Measurements from ENCODE around the gene SCNN1A.

SCNN1A gene

GRCh38 chr12:6321905-6322304 lies 53.5 kb downstream of the SCNN1A start:
- CTCF ChIA-PET, result interaction anchor here (1.0 to 2.4 kb wide), 4 partner anchors 9 to 144 kb away, joined by 3 to 17 read pairs (median 8); no protein-coding TSS in a partner anchor
- H3K4me3 ChIP-seq (ENCODE audit: low read depth, low read length), result no peak overlapping the region
- no peak for DNase-seq (ENCODE audit: low read depth, low spot score)
- no peak for TF ChIP-seq CTCF (IDR thresholded peaks at IDR 0.05; ENCODE audit: insufficient read depth, low read length, missing control alignments)
- POLR2A ChIA-PET, result interaction anchor here (0.7 to 1.7 kb wide), 2 partner anchors 18 to 142 kb away, joined by 3 to 4 read pairs; no protein-coding TSS in a partner anchor

GRCh38 chr12:6319446-6319845 lies 55.9 kb downstream of the SCNN1A start:
- ChIA-PET CTCF (interaction anchor here (1.0 to 2.0 kb wide), 3 partner anchors 146 to 331 kb away, joined by 3 to 17 read pairs (median 9); no protein-coding TSS in a partner anchor), POLR2A (interaction anchor here (1.0 to 1.1 kb wide), 2 partner anchors 17 to 20 kb away, joined by 3 to 7 read pairs; no protein-coding TSS in a partner anchor)
- no peak overlapping the region for H3K4me3 ChIP-seq (ENCODE audit: low read depth, low read length)
- no peak for TF ChIP-seq CTCF (IDR thresholded peaks at IDR 0.05; ENCODE audit: insufficient read depth, low read length, missing control alignments)
- no peak for DNase-seq (ENCODE audit: low read depth, low spot score)

GRCh38 chr12:6318440-6318879 lies 56.9 kb downstream of the SCNN1A start:
- ChIA-PET CTCF (interaction anchor here (1.0 kb wide), 1 partner anchor 330 kb away, joined by 3 read pairs; no protein-coding TSS in a partner anchor), POLR2A (interaction anchor here (1.1 kb wide), 1 partner anchor 18 kb away, joined by 3 read pairs; no protein-coding TSS in a partner anchor)
- H3K4me3 ChIP-seq (ENCODE audit: low read depth, low read length), result no peak overlapping the region
- DNase-seq (ENCODE audit: low read depth, low spot score), result no peak
- TF ChIP-seq CTCF (IDR thresholded peaks at IDR 0.05; ENCODE audit: insufficient read depth, low read length, missing control alignments), result no peak

- CTCF ChIA-PET, result interaction anchor here (1.9 kb wide), 1 partner anchor 10 kb away, joined by 4 read pairs; no protein-coding TSS in a partner anchor
- POLR2A ChIA-PET, result interaction anchor here (1.1 kb wide), 1 partner anchor 19 kb away, joined by 3 read pairs; no protein-coding TSS in a partner anchor
- TF ChIP-seq CTCF (IDR thresholded peaks at IDR 0.05; ENCODE audit: insufficient read depth, low read length, missing control alignments), result no peak
- H3K4me3 ChIP-seq (ENCODE audit: low read depth, low read length), result no peak overlapping the region
- DNase-seq (ENCODE audit: low read depth, low spot score), result no peak
Measured at GRCh38 chr12:6317693-6318439, 57.5 kb downstream of the SCNN1A start.

GRCh38 chr12:6316921-6317692 lies 58.3 kb downstream of the SCNN1A start:
- ChIA-PET POLR2A (interaction anchor here (1.1 kb wide), 1 partner anchor 12 kb away, joined by 3 read pairs; no protein-coding TSS in a partner anchor), CTCF (interaction anchor here (1.9 kb wide), 1 partner anchor 10 kb away, joined by 4 read pairs; no protein-coding TSS in a partner anchor)
- DNase-seq (ENCODE audit: low read depth, low spot score), result no peak
- no peak for TF ChIP-seq CTCF (IDR thresholded peaks at IDR 0.05; ENCODE audit: insufficient read depth, low read length, missing control alignments)
- no peak overlapping the region for H3K4me3 ChIP-seq (ENCODE audit: low read depth, low read length)
